Measurements from ENCODE around the gene GPBP1L1.
"Not testable (repeated sequence)": the region's sequence is repeated elsewhere in the genome, so short reads cannot be mapped to it uniquely, and the experiment has no call there.

The GPBP1L1 gene, protein sequence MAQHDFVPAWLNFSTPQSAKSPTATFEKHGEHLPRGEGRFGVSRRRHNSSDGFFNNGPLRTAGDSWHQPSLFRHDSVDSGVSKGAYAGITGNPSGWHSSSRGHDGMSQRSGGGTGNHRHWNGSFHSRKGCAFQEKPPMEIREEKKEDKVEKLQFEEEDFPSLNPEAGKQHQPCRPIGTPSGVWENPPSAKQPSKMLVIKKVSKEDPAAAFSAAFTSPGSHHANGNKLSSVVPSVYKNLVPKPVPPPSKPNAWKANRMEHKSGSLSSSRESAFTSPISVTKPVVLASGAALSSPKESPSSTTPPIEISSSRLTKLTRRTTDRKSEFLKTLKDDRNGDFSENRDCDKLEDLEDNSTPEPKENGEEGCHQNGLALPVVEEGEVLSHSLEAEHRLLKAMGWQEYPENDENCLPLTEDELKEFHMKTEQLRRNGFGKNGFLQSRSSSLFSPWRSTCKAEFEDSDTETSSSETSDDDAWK

DNA sequence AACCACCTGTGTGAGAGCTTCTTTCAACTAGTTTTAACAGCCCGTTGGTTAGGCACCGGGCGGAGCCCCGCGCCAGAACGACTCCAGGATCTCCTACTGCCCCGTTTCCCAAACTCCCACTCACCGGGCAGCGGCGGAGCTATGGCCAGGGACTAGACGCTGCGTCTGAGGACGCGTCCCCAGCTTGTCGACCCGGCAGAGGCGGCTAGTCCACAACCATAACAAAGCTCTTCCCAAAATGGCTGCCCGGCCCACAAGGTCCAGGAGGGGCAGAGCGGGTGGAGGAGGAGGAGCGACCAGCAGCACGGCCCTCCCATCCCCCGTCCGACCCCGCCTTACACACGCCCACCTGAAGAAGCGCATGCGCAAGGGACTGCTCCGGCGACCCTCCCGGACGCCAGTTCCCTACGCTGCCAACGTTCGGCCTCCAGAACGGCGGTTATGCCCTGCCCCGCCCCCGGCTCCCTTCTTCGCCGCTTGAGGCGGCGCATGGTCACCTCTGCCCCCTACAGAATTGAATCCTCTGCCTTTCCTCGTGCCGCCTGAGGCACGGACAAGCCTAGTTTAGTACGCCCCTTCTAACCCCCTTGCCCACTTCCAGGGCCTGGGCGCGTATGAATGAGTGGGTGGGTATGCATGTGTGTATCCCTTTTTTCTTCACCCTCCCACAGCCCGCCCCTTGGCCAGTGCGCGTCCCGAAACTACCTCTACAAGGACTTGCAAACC is at the start of gene GPBP1L1:
TSS of gene GPBP1L1 (minus strand) at position 246 of the 726 bp plus-strand sequence. CDS start 27,446 bp downstream, outside the sequence.
- peak within 1 kb of the TSS; percentile 100 for H3K4me3 ChIP-seq (ENCODE audit: low read depth, low read length)
- DNase-seq (ENCODE audit: low read depth), result peak; percentile 98
- TF ChIP-seq, protein P1, sequence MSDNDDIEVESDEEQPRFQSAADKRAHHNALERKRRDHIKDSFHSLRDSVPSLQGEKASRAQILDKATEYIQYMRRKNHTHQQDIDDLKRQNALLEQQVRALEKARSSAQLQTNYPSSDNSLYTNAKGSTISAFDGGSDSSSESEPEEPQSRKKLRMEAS (IDR thresholded peaks at IDR 0.05; ENCODE audit: low read depth, low read length), result peak; percentile 78
- TF ChIP-seq MYC (IDR thresholded peaks at IDR 0.05; ENCODE audit: low read depth, low read length), result peak; percentile 44; the same call in 1 of the 2 replicates
- peak; percentile 84 for TF ChIP-seq POLR2A (IDR thresholded peaks at IDR 0.05; ENCODE audit: extremely low read depth, insufficient read length)
- TF ChIP-seq, protein P2, sequence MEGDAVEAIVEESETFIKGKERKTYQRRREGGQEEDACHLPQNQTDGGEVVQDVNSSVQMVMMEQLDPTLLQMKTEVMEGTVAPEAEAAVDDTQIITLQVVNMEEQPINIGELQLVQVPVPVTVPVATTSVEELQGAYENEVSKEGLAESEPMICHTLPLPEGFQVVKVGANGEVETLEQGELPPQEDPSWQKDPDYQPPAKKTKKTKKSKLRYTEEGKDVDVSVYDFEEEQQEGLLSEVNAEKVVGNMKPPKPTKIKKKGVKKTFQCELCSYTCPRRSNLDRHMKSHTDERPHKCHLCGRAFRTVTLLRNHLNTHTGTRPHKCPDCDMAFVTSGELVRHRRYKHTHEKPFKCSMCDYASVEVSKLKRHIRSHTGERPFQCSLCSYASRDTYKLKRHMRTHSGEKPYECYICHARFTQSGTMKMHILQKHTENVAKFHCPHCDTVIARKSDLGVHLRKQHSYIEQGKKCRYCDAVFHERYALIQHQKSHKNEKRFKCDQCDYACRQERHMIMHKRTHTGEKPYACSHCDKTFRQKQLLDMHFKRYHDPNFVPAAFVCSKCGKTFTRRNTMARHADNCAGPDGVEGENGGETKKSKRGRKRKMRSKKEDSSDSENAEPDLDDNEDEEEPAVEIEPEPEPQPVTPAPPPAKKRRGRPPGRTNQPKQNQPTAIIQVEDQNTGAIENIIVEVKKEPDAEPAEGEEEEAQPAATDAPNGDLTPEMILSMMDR (IDR thresholded peaks at IDR 0.05; ENCODE audit: low read depth, low read length), result no peak

DNA sequence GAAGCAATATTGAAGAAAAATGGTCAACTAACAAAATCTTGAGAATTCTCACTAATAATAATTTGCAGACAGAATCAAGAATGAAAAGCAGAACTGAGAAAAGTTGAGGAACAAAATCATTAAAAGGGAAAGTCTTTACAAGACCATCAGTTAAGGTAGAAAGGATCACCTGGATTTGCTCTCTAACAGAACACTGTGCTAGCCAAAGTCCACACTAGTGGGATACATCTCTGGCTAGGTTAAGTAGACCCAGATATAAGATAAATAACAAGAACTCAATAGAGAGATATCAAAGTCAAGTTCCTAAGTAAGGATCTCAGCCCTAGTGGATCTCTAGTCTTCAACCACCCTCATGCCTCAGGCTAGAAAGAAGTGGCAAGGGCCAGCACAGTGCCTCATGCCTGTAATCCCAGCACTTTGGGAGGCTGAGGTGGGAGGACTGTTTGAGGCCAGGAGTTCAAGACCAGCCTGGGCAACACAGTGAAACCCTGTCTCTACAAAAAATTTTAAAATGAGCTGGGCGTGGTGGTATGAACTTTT is 44.5 kb upstream of the GPBP1L1 start:
- H3K4me3 ChIP-seq (ENCODE audit: low read depth, low read length), result no peak overlapping the region
- no peak for TF ChIP-seq POLR2A (IDR thresholded peaks at IDR 0.05; ENCODE audit: extremely low read depth, insufficient read length)
- TF ChIP-seq, protein P1 (IDR thresholded peaks at IDR 0.05; ENCODE audit: low read depth, low read length), result no peak
- TF ChIP-seq, protein P2 (IDR thresholded peaks at IDR 0.05; ENCODE audit: low read depth, low read length), result no peak
- TF ChIP-seq MYC (IDR thresholded peaks at IDR 0.05; ENCODE audit: low read depth, low read length), result no peak
- no peak for DNase-seq (ENCODE audit: low read depth)

DNA sequence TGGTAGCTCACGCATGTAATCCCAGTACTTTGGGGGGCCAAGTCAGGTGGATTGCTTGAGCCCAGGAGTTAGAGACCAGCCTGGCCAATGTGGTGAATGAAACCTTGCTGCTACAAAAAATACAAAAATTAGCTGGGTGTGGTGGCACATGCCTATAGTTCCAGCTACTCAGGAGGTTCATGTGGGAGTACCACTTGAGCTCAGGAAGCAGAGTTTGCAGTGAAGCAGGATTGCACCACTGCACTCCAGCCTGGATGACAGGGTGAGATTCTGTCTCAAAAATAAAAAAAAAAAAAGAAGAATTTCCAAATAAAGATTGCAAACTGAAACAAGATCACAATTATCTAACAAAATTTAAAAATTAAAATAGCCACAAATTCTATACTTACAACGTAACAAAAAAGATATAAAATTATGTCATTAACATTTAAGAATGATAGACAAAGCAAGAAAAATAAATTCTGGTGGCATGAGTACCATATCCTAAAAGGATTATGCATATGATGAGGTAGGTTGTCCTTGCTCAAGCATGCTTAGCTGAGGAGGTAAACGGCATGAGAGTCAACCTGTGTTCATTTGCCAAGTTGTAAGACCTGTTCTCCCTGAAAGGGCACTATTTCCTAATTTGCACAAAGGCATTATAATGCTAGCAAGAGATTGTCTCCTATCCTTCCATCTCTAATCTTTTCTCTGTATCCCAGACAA is 43.9 kb upstream of the GPBP1L1 start:
- peak; percentile 71 for DNase-seq (ENCODE audit: low read depth)
- no peak overlapping the region for H3K4me3 ChIP-seq (ENCODE audit: low read depth, low read length)
- TF ChIP-seq, protein P2 (IDR thresholded peaks at IDR 0.05; ENCODE audit: low read depth, low read length), result no peak
- no peak for TF ChIP-seq POLR2A (IDR thresholded peaks at IDR 0.05; ENCODE audit: extremely low read depth, insufficient read length)
- no peak for TF ChIP-seq MYC (IDR thresholded peaks at IDR 0.05; ENCODE audit: low read depth, low read length)
- TF ChIP-seq, protein P1 (IDR thresholded peaks at IDR 0.05; ENCODE audit: low read depth, low read length), result no peak

DNA sequence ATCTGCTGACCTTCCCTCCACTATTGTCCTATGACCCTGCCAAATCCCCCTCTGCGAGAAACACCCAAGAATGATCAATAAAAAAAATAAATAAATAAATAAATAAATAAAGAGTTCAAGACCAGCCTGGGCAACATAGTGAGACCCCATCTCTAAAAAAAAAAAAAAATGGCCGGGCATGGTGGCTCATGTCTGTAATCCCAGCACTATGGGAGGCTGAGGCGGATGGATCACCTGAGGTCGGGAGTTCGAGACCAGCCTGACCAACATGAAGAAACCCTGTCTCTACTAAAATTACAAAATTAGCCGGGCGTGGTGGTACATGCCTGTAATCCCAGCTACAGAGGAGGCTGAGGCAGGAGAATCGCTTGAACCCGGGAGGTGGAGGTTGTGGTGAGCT is 39.7 kb upstream of the GPBP1L1 start:
- DNase-seq (ENCODE audit: low read depth); H3K4me3 ChIP-seq (ENCODE audit: low read depth, low read length): not testable (repeated sequence)

DNA sequence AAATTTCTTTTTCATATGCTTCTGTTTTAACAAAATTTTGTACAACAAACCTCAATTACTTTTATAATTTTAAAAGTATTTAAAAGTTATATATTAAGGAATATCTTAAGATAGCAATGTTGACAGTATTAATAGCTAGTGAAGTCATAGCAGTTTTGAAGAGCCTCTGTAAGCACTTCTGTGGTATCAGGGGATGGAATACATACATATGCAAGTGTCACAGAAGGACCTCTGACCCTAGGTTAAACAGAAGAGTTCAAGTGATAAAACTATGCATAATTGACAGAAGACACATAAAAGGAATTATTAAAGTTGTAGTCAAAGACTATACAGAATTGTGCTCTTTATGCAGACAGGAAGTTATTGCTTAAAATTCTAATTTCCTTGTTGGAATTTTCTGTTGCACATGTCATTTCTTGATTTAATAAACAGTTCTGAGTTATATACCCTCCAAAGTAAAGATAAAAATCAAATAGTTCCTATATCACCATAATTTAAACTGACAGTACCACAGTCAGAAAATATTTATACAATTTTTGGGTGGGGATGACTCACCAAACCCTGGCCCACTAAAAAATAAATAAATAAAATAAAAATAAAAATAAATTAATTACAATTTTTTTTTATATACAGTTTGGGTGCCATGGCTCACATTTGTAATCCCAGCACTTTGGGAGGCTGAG is 37.1 kb upstream of the GPBP1L1 start:
- peak; percentile 31 for DNase-seq (ENCODE audit: low read depth)
- no peak overlapping the region for H3K4me3 ChIP-seq (ENCODE audit: low read depth, low read length)
- TF ChIP-seq POLR2A (IDR thresholded peaks at IDR 0.05; ENCODE audit: extremely low read depth, insufficient read length), result no peak
- TF ChIP-seq, protein P1 (IDR thresholded peaks at IDR 0.05; ENCODE audit: low read depth, low read length), result no peak
- TF ChIP-seq, protein P2 (IDR thresholded peaks at IDR 0.05; ENCODE audit: low read depth, low read length), result no peak

All from NB4 (cell line).